Brain microvascular endothelial cell (primary cell): ENCODE data around the gene TMOD1.

Experiments
- DNase-seq: peaks from one replicate; pipeline ENCODE4 v3.0.0-alpha.2; 2020
- H3K27ac ChIP-seq: fragments of 250-450 bp; sonication (Bioruptor Pico); 2 replicates; pipeline ENCODE4 v1.5.1; 2020; ENCODE audit warnings: mild to moderate bottlenecking, moderate library complexity
- H3K27me3 ChIP-seq: fragments of 250-450 bp; sonication (Bioruptor Pico); replicated peaks from 2 replicates; pipeline ENCODE4 v1.5.1; 2020; ENCODE audit warnings: mild to moderate bottlenecking
- H3K36me3 ChIP-seq: fragments of 250-450 bp; sonication (Bioruptor Pico); replicated peaks from 2 replicates; pipeline ENCODE4 v1.5.1; 2020; ENCODE audit warnings: mild to moderate bottlenecking
- H3K4me3 ChIP-seq: 2 replicates; pipeline ENCODE4 v1.5.1; 2011; ENCODE audit warnings: low read depth, mild to moderate bottlenecking, control low read depth, low read length, moderate library complexity
- in situ Hi-C: cut with HindIII; loops from 2 replicates; pipeline ENCODE4 v1.10.0; 2017; ENCODE audit warnings: low sequenced_read_pairs, low pct_ligation_motif_present
- TF ChIP-seq, protein P1 (sequence below): IDR thresholded peaks from 2 replicates; pipeline ENCODE4 v1.5.1; 2011; ENCODE audit warnings: low read depth, mild to moderate bottlenecking, moderate library complexity, low read length, control low read depth, inconsistent platforms; ENCODE audit errors: missing control alignments

Gene TMOD1

DNA sequence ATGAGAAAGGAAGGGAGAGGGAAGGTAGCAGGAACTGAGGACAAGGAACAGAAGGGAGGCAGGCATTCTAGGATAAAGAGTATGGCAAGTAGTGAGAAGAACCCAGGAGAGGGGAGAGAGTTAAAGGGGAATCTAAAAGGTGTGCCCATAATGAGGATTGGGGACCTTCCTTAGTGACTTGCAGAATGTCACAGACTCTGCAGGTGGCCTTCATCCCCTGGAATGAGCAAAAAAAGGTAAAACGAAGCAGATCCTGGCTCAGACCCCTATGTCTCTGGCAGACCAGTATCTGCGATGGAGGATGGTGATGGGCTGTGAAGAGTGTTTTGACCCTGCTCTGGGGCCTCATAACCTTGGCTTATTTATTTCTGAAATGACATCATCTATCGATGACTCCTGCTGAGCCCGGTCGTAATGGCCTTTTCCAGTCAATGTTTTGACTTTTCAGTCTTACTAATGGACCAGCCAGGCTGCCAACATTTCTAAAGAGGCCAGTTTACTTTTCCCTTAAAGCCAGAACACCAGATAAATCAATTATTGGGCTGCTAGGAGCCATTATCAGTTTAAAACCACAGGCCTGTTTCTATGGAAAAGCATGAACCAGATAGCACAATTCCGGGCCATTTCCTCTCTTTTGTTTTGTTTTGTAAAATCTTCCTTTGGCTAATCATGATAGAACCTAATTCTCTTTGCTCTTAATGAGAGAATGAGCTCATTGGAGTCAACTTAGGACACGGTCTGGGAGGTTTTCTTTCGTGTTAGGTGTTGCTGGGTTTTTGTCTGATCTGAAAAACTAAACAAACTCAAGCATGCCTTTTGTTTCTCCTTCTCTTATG, 3.1 kb downstream of the TMOD1 start:
- no peak overlapping the region for H3K27ac ChIP-seq
- DNase-seq: no peak
- no peaks in the 10 kb centered on the region for H3K36me3 ChIP-seq
- TF ChIP-seq, protein P1, sequence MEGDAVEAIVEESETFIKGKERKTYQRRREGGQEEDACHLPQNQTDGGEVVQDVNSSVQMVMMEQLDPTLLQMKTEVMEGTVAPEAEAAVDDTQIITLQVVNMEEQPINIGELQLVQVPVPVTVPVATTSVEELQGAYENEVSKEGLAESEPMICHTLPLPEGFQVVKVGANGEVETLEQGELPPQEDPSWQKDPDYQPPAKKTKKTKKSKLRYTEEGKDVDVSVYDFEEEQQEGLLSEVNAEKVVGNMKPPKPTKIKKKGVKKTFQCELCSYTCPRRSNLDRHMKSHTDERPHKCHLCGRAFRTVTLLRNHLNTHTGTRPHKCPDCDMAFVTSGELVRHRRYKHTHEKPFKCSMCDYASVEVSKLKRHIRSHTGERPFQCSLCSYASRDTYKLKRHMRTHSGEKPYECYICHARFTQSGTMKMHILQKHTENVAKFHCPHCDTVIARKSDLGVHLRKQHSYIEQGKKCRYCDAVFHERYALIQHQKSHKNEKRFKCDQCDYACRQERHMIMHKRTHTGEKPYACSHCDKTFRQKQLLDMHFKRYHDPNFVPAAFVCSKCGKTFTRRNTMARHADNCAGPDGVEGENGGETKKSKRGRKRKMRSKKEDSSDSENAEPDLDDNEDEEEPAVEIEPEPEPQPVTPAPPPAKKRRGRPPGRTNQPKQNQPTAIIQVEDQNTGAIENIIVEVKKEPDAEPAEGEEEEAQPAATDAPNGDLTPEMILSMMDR: no peak
- H3K4me3 ChIP-seq: no peak overlapping the region
- H3K27me3 ChIP-seq: peaks cover 42% of the 10 kb centered on the region
- in situ Hi-C loops: no loop called here

DNA sequence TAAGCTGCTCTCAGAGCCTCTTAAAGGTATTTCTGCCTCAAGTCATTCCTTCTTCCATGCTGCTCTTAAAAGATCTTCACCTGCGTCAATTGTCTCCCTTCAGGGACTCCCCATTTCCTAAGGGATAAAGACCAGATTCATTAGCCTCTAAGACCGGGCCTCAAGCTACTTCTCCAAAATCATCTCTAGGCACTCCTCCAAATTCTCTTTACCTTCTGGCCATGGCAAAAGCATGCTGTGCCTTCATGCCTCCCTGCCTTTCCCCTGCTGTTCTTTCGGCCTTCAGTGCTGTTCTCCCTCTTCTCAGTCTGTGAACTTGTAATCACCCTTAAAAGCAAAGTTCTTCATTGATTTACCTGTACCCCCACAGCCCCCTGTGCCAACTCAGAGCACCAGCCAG, 4.4 kb downstream of the TMOD1 start:
- TF ChIP-seq, protein P1: no peak
- DNase-seq: no peak
- in situ Hi-C loops: no loop called here
- Histone ChIP-seq H3K4me3 (no peak overlapping the region), H3K36me3 (no peaks in the 10 kb centered on the region), H3K27ac (no peak overlapping the region), H3K27me3 (peaks cover 42% of the 10 kb centered on the region)

DNA sequence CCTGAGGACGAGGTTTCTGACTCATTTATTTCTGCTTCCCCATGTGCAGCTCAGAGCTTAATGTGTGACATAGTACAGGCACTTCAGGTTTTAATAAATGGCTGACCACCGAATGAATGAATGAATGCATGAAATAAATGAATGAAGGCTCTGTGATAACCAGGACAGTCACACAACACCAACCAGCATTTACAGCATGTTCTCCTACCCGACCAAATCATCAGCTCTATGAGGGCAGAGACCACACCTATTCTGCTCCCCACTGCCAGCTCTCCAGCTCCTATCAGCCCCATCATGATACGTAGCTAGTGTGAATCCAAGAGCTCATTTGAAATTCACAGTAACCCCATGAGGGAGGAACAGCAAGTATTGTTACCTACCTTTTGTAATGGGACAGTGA, 4.8 kb downstream of the TMOD1 start:
- in situ Hi-C loops: no loop called here
- Histone ChIP-seq H3K36me3 (no peaks in the 10 kb centered on the region), H3K27me3 (peaks cover 38% of the 10 kb centered on the region), H3K4me3 (no peak overlapping the region), H3K27ac (no peak overlapping the region)
- TF ChIP-seq, protein P1: no peak
- DNase-seq: no peak

DNA sequence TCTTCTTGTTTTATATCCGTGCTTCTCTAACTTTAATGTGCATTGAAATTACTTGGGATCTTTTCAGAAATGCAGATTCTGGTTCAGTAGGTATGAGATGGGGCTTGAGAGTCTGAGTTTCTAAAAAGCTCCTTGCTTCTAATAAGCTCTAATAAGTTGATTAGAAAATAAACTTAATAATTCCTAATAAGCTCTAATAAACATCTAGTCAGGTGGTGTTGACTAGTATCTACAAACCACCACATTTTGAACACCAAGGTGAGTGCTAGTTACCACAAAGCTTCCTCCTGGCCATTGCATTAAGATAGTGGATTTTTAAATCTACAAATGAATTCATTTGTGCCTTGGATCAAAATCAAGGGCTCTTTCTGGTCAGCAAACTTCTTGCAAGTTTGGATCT, 5.3 kb downstream of the TMOD1 start:
- Histone ChIP-seq H3K27ac (no peak overlapping the region), H3K27me3 (peaks cover 36% of the 10 kb centered on the region), H3K4me3 (no peak overlapping the region), H3K36me3 (no peaks in the 10 kb centered on the region)
- TF ChIP-seq, protein P1: no peak
- no peak for DNase-seq
- in situ Hi-C loops: no loop called here

DNA sequence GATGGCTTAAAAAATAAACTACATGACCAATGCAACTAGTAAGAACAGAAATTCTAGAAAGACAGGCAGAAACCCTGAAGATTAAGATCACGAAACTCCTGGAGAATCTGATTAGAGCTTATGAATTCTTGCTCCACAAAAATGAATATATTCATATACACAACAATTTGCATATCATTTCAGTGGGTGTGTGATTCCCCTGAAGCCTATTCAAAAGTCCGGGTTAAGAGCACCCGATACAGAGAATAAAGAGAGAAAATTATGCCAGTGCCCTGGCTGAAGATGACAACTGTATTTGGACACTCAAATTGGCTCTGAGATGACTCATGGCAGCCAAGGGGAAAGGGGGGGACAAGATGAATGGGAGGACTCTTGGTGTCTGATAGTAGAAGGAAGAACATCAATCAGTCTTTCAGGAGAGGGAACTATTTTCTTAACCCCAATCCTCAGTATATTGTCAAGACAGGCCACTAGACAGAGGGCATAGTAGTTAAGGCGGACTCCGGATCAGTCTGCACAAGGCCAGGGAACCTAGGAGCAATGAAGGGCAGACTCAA, 6.0 kb downstream of the TMOD1 start:
- in situ Hi-C loops: no loop called here
- no peak for DNase-seq
- Histone ChIP-seq H3K4me3 (no peak overlapping the region), H3K36me3 (no peaks in the 10 kb centered on the region), H3K27ac (no peak overlapping the region), H3K27me3 (peaks cover 29% of the 10 kb centered on the region)
- TF ChIP-seq, protein P1: no peak
